Stimulated activated CD8-positive, alpha-beta memory T cell treated with anti-CD3 and anti-CD28 coated beads, Interleukin-12 subunit alpha, Interleukin-12 subunit beta, amount 100 ng/mL, for 1 hour (primary cell): Measurements from ENCODE around the gene RNPEPL1.

Experiments used
- DNase-seq: peaks from one replicate; pipeline ENCODE4 v3.0.0-alpha.2; 2020; ENCODE audit warnings: low read depth

Gene RNPEPL1

GRCh38 chr2:240591784-240592183, 23.5 kb downstream of the RNPEPL1 start:
- no peak for DNase-seq

GRCh38 chr2:240593026-240593702, 24.9 kb downstream of the RNPEPL1 start:
- no peak for DNase-seq

GRCh38 chr2:240593703-240594451, 25.6 kb downstream of the RNPEPL1 start:
- DNase-seq = no peak

GRCh38 chr2:240594511-240595380, 26.5 kb downstream of the RNPEPL1 start:
- DNase-seq = no peak

- no peak for DNase-seq
Measured at GRCh38 chr2:240595381-240596079, 27.2 kb downstream of the RNPEPL1 start.

GRCh38 chr2:240596080-240596460, 27.8 kb downstream of the RNPEPL1 start:
- no peak for DNase-seq

GRCh38 chr2:240596491-240596931, 28.2 kb downstream of the RNPEPL1 start:
- no peak for DNase-seq

- DNase-seq = no peak
Measured at GRCh38 chr2:240597054-240597418, 28.8 kb downstream of the RNPEPL1 start.

- DNase-seq = no peak
Measured at GRCh38 chr2:240597419-240598181, 29.3 kb downstream of the RNPEPL1 start.

GRCh38 chr2:240598311-240598911, 30.1 kb downstream of the RNPEPL1 start:
- DNase-seq = no peak

- no peak for DNase-seq
Measured at GRCh38 chr2:240599141-240599583, 30.9 kb downstream of the RNPEPL1 start.

- no peak for DNase-seq
Measured at GRCh38 chr2:240600451-240600961, 32.2 kb downstream of the RNPEPL1 start.

- no peak for DNase-seq
Measured at GRCh38 chr2:240601061-240601830, 33.0 kb downstream of the RNPEPL1 start.

- no peak for DNase-seq
Measured at GRCh38 chr2:240601831-240602160, 33.5 kb downstream of the RNPEPL1 start.

- DNase-seq = no peak
Measured at GRCh38 chr2:240602266-240603050, 34.2 kb downstream of the RNPEPL1 start.

- no peak for DNase-seq
Measured at GRCh38 chr2:240603081-240603835, 35.0 kb downstream of the RNPEPL1 start.

GRCh38 chr2:240603846-240604245, 35.6 kb downstream of the RNPEPL1 start:
- DNase-seq = no peak

- DNase-seq = no peak
Measured at GRCh38 chr2:240604291-240604938, 36.1 kb downstream of the RNPEPL1 start.
